ENCODE data around the gene COMTD1.

GRCh38 chr10:75223507-75223906, 12.2 kb downstream of the COMTD1 start:
- TF ChIP-seq, protein P1, sequence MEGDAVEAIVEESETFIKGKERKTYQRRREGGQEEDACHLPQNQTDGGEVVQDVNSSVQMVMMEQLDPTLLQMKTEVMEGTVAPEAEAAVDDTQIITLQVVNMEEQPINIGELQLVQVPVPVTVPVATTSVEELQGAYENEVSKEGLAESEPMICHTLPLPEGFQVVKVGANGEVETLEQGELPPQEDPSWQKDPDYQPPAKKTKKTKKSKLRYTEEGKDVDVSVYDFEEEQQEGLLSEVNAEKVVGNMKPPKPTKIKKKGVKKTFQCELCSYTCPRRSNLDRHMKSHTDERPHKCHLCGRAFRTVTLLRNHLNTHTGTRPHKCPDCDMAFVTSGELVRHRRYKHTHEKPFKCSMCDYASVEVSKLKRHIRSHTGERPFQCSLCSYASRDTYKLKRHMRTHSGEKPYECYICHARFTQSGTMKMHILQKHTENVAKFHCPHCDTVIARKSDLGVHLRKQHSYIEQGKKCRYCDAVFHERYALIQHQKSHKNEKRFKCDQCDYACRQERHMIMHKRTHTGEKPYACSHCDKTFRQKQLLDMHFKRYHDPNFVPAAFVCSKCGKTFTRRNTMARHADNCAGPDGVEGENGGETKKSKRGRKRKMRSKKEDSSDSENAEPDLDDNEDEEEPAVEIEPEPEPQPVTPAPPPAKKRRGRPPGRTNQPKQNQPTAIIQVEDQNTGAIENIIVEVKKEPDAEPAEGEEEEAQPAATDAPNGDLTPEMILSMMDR (IDR thresholded peaks at IDR 0.05; ENCODE audit: insufficient read depth, low read length): no peak
- no peak for TF ChIP-seq GABPA (IDR thresholded peaks at IDR 0.05; ENCODE audit: low read depth)
- TF ChIP-seq REST (IDR thresholded peaks at IDR 0.05; ENCODE audit: insufficient replicate concordance, low read depth): no peak

Data from HL-60 (cell line).